Peyer's patch (tissue), 4 donors: ENCODE measurements around the gene PPP1R13B.

ENCODE experiments used
- POLR2A ChIP-seq, 2 donors: fragments of 450-650 bp; IDR thresholded peaks; one replicate each; pipeline ENCODE4 v1.5.1; 2017; ENCODE audit warnings: antibody characterized with exemption in 2 of 2, mild to moderate bottlenecking in 2 of 2, moderate library complexity in 2 of 2
- TF ChIP-seq, protein P1 (sequence below), 6 experiments: fragments of 450-650 bp in 4 of 6; fragments of 200-600 bp in 2 of 6; sonication (generic) in 1 of 6; IDR thresholded peaks; one replicate each; pipeline ENCODE4 v1.5.1; 2017 to 2019; ENCODE audit warnings: antibody characterized with exemption in 6 of 6, mild to moderate bottlenecking in 3 of 6, moderate library complexity in 1 of 6

DNA sequence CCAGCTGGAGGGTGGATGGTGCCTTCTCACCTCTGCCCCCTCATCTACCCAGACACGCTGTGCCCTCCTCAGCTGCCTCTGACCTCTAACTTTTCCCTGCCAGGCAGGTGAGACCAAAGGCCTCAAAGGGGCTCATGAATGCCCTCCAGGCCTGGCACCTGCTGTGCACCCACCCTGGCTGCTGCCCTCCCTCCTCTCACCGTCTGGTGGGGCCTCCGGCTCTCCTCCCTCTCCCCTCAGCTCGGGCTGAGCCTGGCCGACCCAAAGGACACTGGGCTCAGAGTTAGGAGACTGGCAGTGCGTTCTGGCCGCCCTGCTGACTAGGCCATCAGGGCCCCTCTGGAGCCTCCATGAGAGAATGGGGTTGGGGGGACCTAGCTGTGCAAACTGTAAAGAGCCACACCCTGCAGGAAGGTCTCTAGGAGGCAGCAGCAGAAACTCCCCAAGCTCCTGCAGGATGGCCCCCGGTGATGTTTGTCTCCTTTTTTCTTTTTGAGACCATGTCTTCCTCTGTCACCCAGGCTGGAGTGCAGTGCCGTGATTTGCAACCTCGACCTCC, 40.3 kb upstream of the PPP1R13B start:
- TF ChIP-seq, protein P1, sequence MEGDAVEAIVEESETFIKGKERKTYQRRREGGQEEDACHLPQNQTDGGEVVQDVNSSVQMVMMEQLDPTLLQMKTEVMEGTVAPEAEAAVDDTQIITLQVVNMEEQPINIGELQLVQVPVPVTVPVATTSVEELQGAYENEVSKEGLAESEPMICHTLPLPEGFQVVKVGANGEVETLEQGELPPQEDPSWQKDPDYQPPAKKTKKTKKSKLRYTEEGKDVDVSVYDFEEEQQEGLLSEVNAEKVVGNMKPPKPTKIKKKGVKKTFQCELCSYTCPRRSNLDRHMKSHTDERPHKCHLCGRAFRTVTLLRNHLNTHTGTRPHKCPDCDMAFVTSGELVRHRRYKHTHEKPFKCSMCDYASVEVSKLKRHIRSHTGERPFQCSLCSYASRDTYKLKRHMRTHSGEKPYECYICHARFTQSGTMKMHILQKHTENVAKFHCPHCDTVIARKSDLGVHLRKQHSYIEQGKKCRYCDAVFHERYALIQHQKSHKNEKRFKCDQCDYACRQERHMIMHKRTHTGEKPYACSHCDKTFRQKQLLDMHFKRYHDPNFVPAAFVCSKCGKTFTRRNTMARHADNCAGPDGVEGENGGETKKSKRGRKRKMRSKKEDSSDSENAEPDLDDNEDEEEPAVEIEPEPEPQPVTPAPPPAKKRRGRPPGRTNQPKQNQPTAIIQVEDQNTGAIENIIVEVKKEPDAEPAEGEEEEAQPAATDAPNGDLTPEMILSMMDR (IDR thresholded peaks at IDR 0.05): no peak
- no peak for TF ChIP-seq POLR2A (IDR thresholded peaks at IDR 0.05)
